GM19463 (cell line): ENCODE results near the gene NTPCR.

Experiments used
- ATAC-seq: cut with Tn5 transposase; IDR thresholded peaks from one replicate; pipeline ENCODE4 v1.9.1; 2021; ENCODE audit warnings: mild to moderate bottlenecking, moderate library complexity; ENCODE audit not compliant: unreplicated experiment

Gene NTPCR

GRCh38 chr1:233005156-233005555, 54.7 kb downstream of the NTPCR start:
- ATAC-seq: no peak

DNA sequence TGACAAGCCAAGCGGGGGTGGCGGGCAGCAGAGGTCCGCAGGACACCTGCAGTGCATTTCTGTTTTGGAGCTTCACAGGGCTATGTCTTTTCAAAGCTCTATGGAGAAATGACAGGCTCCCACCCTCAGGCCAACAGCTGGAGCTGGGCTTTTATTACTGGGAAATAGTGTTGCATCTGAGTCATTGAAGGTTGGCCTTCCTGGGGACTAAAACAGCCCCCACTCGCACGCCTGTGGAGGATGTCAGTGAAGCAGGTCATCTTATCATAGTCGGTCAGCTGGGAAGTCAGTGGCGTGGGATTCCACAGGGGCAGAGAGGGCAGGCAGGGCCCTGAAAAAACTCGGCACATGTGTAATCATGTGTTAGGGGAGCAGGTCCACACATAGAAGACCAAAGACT, 55.3 kb downstream of the NTPCR start:
- no peak for ATAC-seq

- ATAC-seq: no peak
Measured at GRCh38 chr1:233006108-233006507, 55.7 kb downstream of the NTPCR start.

DNA sequence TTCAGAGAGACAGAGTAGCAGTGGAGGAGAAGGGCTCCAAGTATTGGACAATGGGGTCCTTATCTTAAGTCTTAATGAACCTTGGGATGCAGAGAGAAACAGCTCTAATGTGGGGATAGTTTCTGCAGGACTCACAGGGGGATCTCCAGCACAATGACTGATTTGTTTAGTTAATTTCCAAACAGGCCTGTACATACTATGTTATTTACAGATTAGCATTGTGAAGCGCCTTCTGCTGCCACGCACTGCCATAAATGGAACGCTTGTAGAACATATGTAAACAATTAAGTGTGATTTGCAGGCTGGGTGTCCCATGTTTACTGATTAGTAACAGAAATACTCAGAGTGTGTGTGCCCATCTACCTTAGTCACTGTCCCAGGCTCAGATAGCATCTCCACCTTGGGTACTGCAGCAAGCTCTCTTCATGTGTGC, 56.1 kb downstream of the NTPCR start:
- no peak for ATAC-seq

GRCh38 chr1:233010146-233010545, 59.7 kb downstream of the NTPCR start:
- ATAC-seq: no peak

DNA sequence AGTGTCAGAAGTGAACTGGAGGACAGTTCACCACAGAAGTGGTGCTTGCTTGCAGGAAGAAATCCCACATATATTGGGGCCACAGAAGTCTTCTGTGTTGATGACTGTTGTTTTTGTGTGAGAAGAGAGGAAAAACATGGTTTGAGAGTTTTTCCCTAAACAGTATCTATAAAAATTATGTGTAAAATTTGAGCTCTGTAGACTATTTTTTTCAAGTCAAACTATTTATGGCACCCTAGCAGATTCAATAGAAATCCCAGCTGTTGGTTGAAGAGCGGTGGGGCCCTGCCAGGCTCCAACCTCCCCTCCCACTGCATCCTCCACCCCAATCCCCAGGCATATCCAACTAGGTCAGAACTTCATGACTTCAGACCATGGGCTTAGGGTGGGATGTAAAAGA, 61.6 kb downstream of the NTPCR start:
- no peak for ATAC-seq

DNA sequence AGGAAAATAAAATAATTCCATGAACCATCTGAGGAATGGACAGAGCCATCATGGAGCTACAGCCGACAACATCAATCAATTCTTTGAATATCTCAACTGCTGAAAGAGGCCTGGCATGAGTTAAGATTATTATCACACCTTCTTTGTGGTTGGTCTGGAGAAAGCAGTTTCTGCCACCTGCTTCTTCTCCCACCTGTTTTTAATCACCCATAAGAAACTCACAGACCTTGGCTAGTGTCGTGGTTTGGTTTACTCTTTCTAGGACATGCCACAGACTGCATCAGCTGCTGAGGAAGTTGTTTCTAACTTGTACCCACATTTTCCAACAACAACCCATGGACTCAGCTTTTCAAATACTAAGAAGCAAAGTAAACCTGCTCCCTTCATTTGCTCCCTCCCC, 65.6 kb downstream of the NTPCR start:
- peak; percentile 94 for ATAC-seq

- no peak for ATAC-seq
Measured at GRCh38 chr1:233016798-233017197, 66.4 kb downstream of the NTPCR start.

DNA sequence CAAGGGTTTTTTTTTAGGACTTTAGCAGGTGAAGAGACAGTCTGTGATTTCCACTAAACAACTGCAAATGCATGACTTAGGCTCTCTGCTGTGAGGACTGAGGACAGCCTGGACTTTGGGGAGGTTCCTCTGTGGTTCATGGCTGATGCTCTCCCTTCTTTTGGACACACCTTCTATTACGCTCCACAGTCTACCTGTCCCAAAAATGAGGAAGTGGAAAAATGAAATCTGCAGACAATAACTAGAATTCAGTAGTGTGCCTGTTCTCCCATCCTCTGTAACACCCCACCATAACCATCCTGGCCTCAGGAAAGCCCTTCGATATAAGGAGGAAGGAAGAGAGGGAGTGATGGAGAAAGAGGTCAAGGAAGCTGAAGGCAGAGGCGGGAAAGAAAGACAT, 68.7 kb downstream of the NTPCR start:
- ATAC-seq: no peak

DNA sequence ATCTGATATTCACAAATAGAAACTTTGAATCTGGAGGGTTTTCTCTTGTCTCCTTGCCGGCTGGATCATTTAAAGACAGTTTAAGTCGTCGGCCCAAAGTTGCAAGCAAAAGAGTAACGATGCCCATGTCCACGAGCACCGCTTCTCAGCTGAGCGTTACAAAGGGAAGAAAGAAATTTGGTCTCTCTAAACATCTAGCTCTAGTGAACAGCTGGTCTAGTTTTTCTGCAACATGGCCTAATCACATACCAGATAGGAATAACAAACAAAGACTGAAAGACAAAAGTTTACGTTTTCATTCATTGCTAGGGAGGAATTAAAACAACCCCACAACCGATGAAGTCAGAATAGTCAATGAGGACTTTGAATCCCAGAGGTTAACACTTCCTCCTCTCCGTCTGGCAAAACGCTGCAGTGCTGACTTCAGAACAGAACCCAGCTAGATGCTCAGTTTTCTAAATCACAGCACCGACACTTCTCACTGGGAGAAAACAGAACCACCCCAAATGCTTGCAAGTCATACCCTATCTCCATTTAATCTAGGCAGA, 69.4 kb downstream of the NTPCR start:
- no peak for ATAC-seq

GRCh38 chr1:233020426-233020825, 70.0 kb downstream of the NTPCR start:
- no peak for ATAC-seq

GRCh38 chr1:233022246-233022645, 71.8 kb downstream of the NTPCR start:
- ATAC-seq: no peak

DNA sequence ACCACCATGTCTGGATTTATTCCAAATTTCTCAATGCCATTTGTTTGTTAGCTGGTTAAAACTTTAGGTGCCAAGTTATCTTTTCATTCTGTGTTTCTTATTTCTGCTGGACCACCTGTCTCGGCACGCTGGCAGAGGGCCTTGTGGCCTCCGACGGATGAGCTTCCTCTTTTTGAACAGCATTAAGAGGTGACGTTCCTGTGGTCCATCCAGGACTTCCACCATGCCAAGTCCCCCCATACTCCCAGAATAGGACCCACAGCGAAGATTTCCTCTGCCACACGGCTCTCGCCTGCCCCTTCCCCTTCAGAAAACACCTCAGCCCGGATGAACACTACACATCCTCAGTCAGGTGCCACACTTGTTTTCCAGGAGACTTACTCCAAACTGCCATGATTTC, 73.8 kb downstream of the NTPCR start:
- ATAC-seq: no peak

DNA sequence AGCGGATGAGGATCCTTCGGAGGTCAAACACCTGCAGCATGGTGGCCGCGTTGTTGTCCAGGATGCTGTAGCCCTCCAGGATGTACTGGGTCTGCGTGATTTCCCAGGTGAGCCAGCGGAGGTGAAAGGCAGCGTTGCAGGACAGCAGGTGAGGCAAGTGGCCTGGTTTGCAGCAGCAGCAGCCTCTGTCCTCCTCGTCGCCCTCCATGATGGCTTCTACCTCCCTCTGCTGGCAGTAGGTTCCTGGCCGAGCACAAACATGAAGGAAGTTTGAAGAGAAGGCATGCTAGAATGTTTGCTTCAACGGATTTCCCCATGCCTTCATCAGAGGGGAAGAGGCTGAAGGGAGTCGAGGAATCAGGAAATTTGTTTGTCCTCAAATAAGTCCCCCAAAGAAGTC, 74.7 kb downstream of the NTPCR start:
- ATAC-seq: no peak

DNA sequence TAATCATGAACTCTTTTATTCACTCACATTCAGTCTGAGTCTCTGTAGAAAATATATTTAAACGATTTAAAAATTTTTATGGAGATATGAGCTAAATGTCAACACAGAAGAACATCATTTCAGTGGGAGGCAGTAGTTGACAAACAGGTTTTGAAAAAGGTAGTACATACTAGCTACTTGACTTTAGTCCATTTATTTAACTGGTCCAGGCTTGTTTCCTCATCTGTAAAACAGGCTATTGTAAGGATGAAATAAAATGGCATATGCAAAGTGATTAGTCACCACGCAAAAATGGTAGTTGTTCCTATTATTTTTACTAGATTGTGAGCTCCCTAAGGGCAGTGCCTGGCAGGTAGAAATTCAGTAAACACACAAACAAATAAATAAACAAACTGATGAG, 75.2 kb downstream of the NTPCR start:
- no peak for ATAC-seq

DNA sequence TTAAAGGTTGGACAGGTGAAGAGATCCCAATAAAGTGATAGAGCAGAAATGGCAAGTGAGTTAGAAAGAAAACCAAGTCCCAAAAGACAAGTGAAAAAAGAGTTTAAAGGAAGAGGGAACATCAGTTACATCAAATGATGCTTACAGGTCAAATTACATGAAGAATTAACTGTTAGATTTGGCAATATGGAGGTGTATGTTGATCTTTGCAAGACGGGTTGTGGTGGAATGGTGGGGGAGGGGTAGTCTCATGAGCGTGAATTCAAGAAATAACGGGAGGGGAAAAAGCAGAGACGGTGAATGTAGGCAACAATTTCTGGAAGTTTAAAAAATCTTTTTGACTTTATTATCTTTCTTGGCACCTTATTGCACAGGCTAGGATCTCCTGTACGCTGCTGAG, 76.6 kb downstream of the NTPCR start:
- ATAC-seq: no peak

- no peak for ATAC-seq
Measured at GRCh38 chr1:233031521-233031920, 81.1 kb downstream of the NTPCR start.

- ATAC-seq: no peak
Measured at GRCh38 chr1:233032916-233033315, 82.5 kb downstream of the NTPCR start.

GRCh38 chr1:233033361-233033760, 83.0 kb downstream of the NTPCR start:
- no peak for ATAC-seq
